Measurements from ENCODE around the gene CHRNA9. TPM values are rescaled to one million over a fixed set of nuclear protein-coding genes. Genes with fewer than 3 reads are reported as not detected.

CHRNA9 gene
- total RNA-seq, 1 experiment from 2014 or later, result not detected

DNA sequence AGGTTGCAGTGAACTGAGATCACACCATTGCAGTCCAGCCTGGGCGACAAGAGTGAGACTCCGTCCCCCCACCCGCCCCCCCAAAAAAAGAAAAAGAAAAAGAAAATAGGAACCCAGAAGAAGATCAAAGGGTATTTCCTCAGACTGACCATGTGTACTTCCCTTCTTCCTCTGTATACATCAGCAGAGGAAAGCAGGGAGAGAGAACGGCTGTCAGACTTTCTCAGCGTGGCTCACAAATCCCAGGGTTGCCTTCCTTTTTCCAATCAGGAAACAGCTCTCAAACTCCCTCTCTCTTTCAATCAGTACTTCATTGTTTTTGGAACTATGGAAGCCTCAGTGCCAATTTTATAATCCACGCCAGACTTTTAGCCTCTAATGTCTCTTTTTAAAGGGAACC is 59.1 kb downstream of the CHRNA9 start:
- no TSS peak for BruUV-seq (replicated peaks)

DNA sequence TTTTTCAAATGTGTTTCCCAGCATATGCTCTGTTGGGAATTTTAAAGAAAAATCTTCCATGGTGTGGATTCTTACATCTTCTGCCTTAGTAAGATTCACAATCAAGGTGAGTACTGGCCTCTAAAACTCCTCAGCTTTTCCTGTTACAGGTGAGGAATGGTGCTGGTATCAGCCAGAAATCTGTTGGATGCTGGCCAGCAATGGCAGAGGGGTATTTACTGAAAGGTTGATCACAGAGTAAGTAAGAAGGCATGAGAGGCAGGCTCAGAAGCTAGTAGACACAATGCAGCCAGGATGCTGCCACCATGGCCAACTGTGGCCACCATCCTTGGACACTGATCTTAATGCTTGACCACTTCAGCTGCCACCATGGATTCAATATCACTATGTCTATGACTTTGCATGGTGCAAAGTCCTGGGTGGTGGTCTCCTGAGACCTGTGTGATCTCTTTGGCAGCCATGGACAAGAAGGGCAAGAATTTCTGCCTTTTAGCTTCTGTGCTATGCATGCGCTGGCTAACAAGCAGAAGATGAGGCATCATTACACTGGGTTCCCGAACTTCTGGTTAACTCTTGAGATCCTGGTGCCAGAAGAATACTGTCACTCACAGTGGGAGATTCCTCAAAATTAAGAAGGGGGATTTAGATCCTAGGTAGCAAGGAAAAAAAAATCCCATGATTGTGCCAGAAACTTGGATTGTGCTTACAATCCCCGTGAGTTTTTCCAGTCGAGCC is 60.2 kb downstream of the CHRNA9 start:
- H3K27me3 ChIP-seq (ENCODE audit: control insufficient read depth, insufficient read depth, low read length), result no peaks in the 10 kb centered on the region
- no peak for ATAC-seq
- POLR2A ChIA-PET, result no interaction called here
- TF ChIP-seq POLR2AphosphoS5 (IDR thresholded peaks at IDR 0.05; ENCODE audit: low read depth, low read length) (no peak), SIN3A (IDR thresholded peaks at IDR 0.05; ENCODE audit: borderline replicate concordance, insufficient read depth, low read depth, low read length) (no peak), TCF7L2 (IDR thresholded peaks at IDR 0.05; ENCODE audit: low read depth, low read length) (no peak)
- TF ChIP-seq, protein P1, sequence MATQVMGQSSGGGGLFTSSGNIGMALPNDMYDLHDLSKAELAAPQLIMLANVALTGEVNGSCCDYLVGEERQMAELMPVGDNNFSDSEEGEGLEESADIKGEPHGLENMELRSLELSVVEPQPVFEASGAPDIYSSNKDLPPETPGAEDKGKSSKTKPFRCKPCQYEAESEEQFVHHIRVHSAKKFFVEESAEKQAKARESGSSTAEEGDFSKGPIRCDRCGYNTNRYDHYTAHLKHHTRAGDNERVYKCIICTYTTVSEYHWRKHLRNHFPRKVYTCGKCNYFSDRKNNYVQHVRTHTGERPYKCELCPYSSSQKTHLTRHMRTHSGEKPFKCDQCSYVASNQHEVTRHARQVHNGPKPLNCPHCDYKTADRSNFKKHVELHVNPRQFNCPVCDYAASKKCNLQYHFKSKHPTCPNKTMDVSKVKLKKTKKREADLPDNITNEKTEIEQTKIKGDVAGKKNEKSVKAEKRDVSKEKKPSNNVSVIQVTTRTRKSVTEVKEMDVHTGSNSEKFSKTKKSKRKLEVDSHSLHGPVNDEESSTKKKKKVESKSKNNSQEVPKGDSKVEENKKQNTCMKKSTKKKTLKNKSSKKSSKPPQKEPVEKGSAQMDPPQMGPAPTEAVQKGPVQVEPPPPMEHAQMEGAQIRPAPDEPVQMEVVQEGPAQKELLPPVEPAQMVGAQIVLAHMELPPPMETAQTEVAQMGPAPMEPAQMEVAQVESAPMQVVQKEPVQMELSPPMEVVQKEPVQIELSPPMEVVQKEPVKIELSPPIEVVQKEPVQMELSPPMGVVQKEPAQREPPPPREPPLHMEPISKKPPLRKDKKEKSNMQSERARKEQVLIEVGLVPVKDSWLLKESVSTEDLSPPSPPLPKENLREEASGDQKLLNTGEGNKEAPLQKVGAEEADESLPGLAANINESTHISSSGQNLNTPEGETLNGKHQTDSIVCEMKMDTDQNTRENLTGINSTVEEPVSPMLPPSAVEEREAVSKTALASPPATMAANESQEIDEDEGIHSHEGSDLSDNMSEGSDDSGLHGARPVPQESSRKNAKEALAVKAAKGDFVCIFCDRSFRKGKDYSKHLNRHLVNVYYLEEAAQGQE (IDR thresholded peaks at IDR 0.05; ENCODE audit: insufficient read depth in 1 of 2, low read depth in 2 of 2, low read length in 1 of 2), result no peak
- in situ Hi-C loops (cut with HindIII; ENCODE audit: low pct_unique_long_range_greater_than_20kb, low sequenced_read_pairs) (no loop called here), intact Hi-C loops (cut with micrococcal nuclease; ENCODE audit: unreplicated experiment) (no loop called here)
- no peak overlapping the region for H3K4me3 ChIP-seq (ENCODE audit: low read depth in 2 of 2, low read length in 2 of 2)
- no peak for DNase-seq (ENCODE audit: low read depth, low spot score)
- BruUV-seq (replicated peaks), result no TSS peak
- no peaks in the 10 kb centered on the region for H3K9me3 ChIP-seq (ENCODE audit: control insufficient read depth, insufficient read depth, low read depth, low read length)
- no peak overlapping the region; the same call in 1 of the 2 replicates for H3K27ac ChIP-seq (ENCODE audit: low read length)
- H3K36me3 ChIP-seq (ENCODE audit: control insufficient read depth, insufficient read depth, low read length), result no peaks in the 10 kb centered on the region
- peaks cover 4% of the 10 kb centered on the region; the same call in 1 of the 2 replicates for H3K4me1 ChIP-seq (ENCODE audit: control insufficient read depth, insufficient read depth, low read length)
- CTCF ChIA-PET, result interaction anchor here (0.7 kb wide), 1 partner anchor 69 kb away, joined by 6 read pairs; no protein-coding TSS in a partner anchor

More for the DNA sequence above, 59.1 kb downstream of the CHRNA9 start:
- no peaks in the 10 kb centered on the region for H3K36me3 ChIP-seq (ENCODE audit: control insufficient read depth, insufficient read depth, low read length)
- POLR2A ChIA-PET, result interaction anchor here (0.6 kb wide), 1 partner anchor 311 kb away, joined by 5 read pairs; no protein-coding TSS in a partner anchor
- intact Hi-C loops (cut with micrococcal nuclease; ENCODE audit: unreplicated experiment), result no loop called here
- H3K9me3 ChIP-seq (ENCODE audit: control insufficient read depth, insufficient read depth, low read depth, low read length), result no peaks in the 10 kb centered on the region
- H3K4me3 ChIP-seq (ENCODE audit: low read depth in 2 of 2, low read length in 2 of 2), result no peak overlapping the region
- DNase-seq (ENCODE audit: low read depth, low spot score) (no peak), ATAC-seq (no peak)
- peaks cover 4% of the 10 kb centered on the region; the same call in 1 of the 2 replicates for H3K4me1 ChIP-seq (ENCODE audit: control insufficient read depth, insufficient read depth, low read length)
- H3K27ac ChIP-seq (ENCODE audit: low read length), result no peak overlapping the region
- in situ Hi-C loops (cut with HindIII; ENCODE audit: low pct_unique_long_range_greater_than_20kb, low sequenced_read_pairs), result no loop called here
- CTCF ChIA-PET, result no interaction called here
- TF ChIP-seq, protein P1 (IDR thresholded peaks at IDR 0.05; ENCODE audit: insufficient read depth in 1 of 2, low read depth in 2 of 2, low read length in 1 of 2), result no peak
- no peaks in the 10 kb centered on the region for H3K27me3 ChIP-seq (ENCODE audit: control insufficient read depth, insufficient read depth, low read length)
